ENCODE results near the gene SNRNP40.

DNA sequence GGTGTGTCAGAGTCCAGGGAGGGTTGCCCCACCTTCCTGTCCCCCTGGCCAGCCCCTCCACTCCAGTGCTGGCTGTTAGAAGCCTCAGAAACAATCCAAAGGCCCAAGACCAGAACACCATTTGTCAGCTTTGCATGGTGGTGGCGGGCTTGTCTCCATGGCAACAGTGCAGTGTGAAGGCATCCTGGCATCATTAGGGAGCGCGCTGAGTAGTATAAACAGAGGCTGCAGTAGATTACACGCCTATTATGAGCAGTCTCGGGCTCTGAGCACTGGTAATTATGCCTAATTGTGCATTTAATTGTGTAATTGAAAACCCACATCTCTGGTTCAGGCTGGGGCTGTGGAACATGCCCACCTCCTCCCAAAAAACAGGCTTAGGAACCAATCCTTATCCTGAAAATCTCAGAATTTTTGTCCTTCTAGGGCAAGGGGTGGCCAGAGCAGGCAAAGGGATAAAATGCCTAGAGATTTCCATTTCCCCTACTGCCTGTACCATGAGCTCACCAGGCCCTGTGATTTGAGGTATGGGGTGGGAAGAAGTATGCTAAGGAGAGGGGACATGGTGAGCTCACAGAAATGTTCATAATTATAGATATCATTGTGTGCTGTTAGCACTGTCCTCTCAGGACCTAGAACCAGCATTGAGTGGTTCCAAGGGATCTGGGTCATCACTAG, 68.6 kb downstream of the SNRNP40 start:
- TF ChIP-seq, protein P1, sequence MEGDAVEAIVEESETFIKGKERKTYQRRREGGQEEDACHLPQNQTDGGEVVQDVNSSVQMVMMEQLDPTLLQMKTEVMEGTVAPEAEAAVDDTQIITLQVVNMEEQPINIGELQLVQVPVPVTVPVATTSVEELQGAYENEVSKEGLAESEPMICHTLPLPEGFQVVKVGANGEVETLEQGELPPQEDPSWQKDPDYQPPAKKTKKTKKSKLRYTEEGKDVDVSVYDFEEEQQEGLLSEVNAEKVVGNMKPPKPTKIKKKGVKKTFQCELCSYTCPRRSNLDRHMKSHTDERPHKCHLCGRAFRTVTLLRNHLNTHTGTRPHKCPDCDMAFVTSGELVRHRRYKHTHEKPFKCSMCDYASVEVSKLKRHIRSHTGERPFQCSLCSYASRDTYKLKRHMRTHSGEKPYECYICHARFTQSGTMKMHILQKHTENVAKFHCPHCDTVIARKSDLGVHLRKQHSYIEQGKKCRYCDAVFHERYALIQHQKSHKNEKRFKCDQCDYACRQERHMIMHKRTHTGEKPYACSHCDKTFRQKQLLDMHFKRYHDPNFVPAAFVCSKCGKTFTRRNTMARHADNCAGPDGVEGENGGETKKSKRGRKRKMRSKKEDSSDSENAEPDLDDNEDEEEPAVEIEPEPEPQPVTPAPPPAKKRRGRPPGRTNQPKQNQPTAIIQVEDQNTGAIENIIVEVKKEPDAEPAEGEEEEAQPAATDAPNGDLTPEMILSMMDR (IDR thresholded peaks at IDR 0.05): no peak
- no peak for TF ChIP-seq ZFX (IDR thresholded peaks at IDR 0.05; ENCODE audit: borderline replicate concordance)

Data from 22Rv1 (cell line).